ENCODE data around the gene PROC. TPM values are rescaled to one million over a fixed set of nuclear protein-coding genes. Genes with fewer than 3 reads are reported as not detected.
"Not testable (repeated sequence)": the region's sequence is repeated elsewhere in the genome, so short reads cannot be mapped to it uniquely, and the experiment has no call there.

PROC gene
- total RNA-seq, 2 experiments from 2014 or later = 0.41 to 0.59 TPM

DNA sequence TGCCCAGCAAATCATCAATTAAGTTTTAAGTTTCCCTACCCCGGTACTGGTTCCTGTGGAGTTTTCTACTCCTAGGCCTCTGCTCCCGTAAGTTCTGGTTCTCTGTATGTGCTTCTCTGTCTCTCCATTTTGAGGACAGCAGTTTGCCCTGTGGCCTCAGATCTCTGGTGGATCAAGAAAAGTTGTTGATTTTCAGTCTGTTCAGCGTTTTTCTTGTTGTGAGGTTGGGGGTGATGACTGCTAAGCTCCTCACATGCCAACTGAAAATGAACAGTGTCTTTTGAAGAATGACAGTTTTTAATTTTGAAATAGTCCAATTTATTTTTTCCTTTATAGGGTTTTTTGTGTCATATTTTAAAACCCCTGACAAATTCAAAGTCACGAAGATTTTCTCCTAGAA, 31.7 kb downstream of the PROC start:
- DNase-seq (ENCODE audit: low spot score) = no peak
- CTCF ChIA-PET (ENCODE audit: unreplicated experiment) = no interaction called here
- Histone ChIP-seq H4K20me1 (ENCODE audit: insufficient read depth, low read length) (no peaks in the 10 kb centered on the region), H2AFZ (ENCODE audit: low read length) (no peak overlapping the region), H3K9me2 (ENCODE audit: insufficient read depth, low read length) (no peaks in the 10 kb centered on the region), H3K4me3 (ENCODE audit: low read depth, low read length, poor library complexity, severe bottlenecking) (no peak overlapping the region), H3K4me1 (ENCODE audit: insufficient read depth, low read length, poor library complexity, severe bottlenecking) (no peaks in the 10 kb centered on the region), H3K9me3 (ENCODE audit: low read length) (peaks cover 4% of the 10 kb centered on the region; the same call in 1 of the 2 replicates), H3K36me3 (ENCODE audit: insufficient read depth, low read length) (no peaks in the 10 kb centered on the region), H3K27ac (ENCODE audit: low read depth, low read length, poor library complexity, severe bottlenecking) (no peak overlapping the region), H3K4me2 (ENCODE audit: low read length) (no peak overlapping the region), H3K79me2 (ENCODE audit: insufficient read depth, low read depth, low read length) (no peaks in the 10 kb centered on the region)
- POLR2A ChIA-PET = interaction anchor here (1.0 to 1.6 kb wide), 2 partner anchors 20 to 105 kb away, joined by 3 read pairs; no protein-coding TSS in a partner anchor
- no TSS peak for BruUV-seq (replicated peaks)
- TF ChIP-seq EZH2phosphoT487 (IDR thresholded peaks at IDR 0.05; ENCODE audit: borderline replicate concordance, low read depth, low read length) (no peak), CTCF (conservative IDR thresholded peaks at IDR 0.05; ENCODE audit: low read length) (no peak)
- intact Hi-C loops (cut with micrococcal nuclease; ENCODE audit: unreplicated experiment) = no loop called here

- Histone ChIP-seq H3K4me1 (ENCODE audit: insufficient read depth, low read length, poor library complexity, severe bottlenecking) (no peaks in the 10 kb centered on the region), H3K36me3 (ENCODE audit: insufficient read depth, low read length) (no peaks in the 10 kb centered on the region), H2AFZ (ENCODE audit: low read length) (no peak overlapping the region), H3K4me3 (ENCODE audit: low read depth, low read length, poor library complexity, severe bottlenecking) (no peak overlapping the region), H4K20me1 (ENCODE audit: insufficient read depth, low read length) (no peaks in the 10 kb centered on the region), H3K9me2 (ENCODE audit: insufficient read depth, low read length) (no peaks in the 10 kb centered on the region), H3K9me3 (ENCODE audit: low read length) (no peaks in the 10 kb centered on the region), H3K79me2 (ENCODE audit: insufficient read depth, low read depth, low read length) (no peaks in the 10 kb centered on the region), H3K27ac (ENCODE audit: low read depth, low read length, poor library complexity, severe bottlenecking) (no peak overlapping the region), H3K4me2 (ENCODE audit: low read length) (no peak overlapping the region)
- ChIA-PET POLR2A (no interaction called here), CTCF (ENCODE audit: unreplicated experiment) (no interaction called here)
- TF ChIP-seq CTCF (conservative IDR thresholded peaks at IDR 0.05; ENCODE audit: low read length) (no peak), EZH2phosphoT487 (IDR thresholded peaks at IDR 0.05; ENCODE audit: borderline replicate concordance, low read depth, low read length) (no peak)
- no peak for DNase-seq (ENCODE audit: low spot score)
- intact Hi-C loops (cut with micrococcal nuclease; ENCODE audit: unreplicated experiment) = no loop called here
- BruUV-seq (replicated peaks) = no TSS peak
Observed at GRCh38 chr2:127451981-127452380, 33.8 kb downstream of the PROC start.

- intact Hi-C loops (cut with micrococcal nuclease; ENCODE audit: unreplicated experiment); CTCF ChIA-PET (ENCODE audit: unreplicated experiment); H3K9me2 ChIP-seq (ENCODE audit: insufficient read depth, low read length); H3K4me1 ChIP-seq (ENCODE audit: insufficient read depth, low read length, poor library complexity, severe bottlenecking); H3K4me3 ChIP-seq (ENCODE audit: low read depth, low read length, poor library complexity, severe bottlenecking); DNase-seq (ENCODE audit: low spot score); H3K9me3 ChIP-seq (ENCODE audit: low read length); H3K36me3 ChIP-seq (ENCODE audit: insufficient read depth, low read length); POLR2A ChIA-PET; BruUV-seq (replicated peaks); H4K20me1 ChIP-seq (ENCODE audit: insufficient read depth, low read length); H3K79me2 ChIP-seq (ENCODE audit: insufficient read depth, low read depth, low read length); H3K4me2 ChIP-seq (ENCODE audit: low read length); H2AFZ ChIP-seq (ENCODE audit: low read length); H3K27ac ChIP-seq (ENCODE audit: low read depth, low read length, poor library complexity, severe bottlenecking): not testable (repeated sequence)
Observed at GRCh38 chr2:127452423-127452822, 34.2 kb downstream of the PROC start.
